DMS53 treated with DMSO at 0.1 percent for 48 hours (cell line): Measurements from ENCODE around the gene MED26.
"Not testable (repeated sequence)": the region's sequence is repeated elsewhere in the genome, so short reads cannot be mapped to it uniquely, and the experiment has no call there.

ENCODE experiments used
- DNase-seq: peaks from one replicate; lab custom pipeline; 2025; ENCODE audit not compliant: unreplicated experiment; lab: John Stamatoyannopoulos, UW

MED26 gene

GRCh38 chr19:16628183-16628983 lies at the start of gene MED26:
Gene MED26, minus strand, starts transcription at chr19:16628204. Its CDS starts 261 bp downstream, at chr19:16627943.
- peak; percentile 60 for DNase-seq

GRCh38 chr19:16677055-16677454 lies 49.1 kb upstream of the MED26 start:
- no peak for DNase-seq

- no peak for DNase-seq
Observed at GRCh38 chr19:16676101-16676798, 48.2 kb upstream of the MED26 start.

- DNase-seq, result not testable (repeated sequence)
Observed at GRCh38 chr19:16673839-16674238, 45.8 kb upstream of the MED26 start.

- DNase-seq, result no peak
Observed at GRCh38 chr19:16673231-16673630, 45.2 kb upstream of the MED26 start.

- no peak for DNase-seq
Observed at GRCh38 chr19:16671652-16672274, 43.8 kb upstream of the MED26 start.

- no peak for DNase-seq
Observed at GRCh38 chr19:16670291-16670690, 42.3 kb upstream of the MED26 start.

- DNase-seq, result not testable (repeated sequence)
Observed at GRCh38 chr19:16668702-16669101, 40.7 kb upstream of the MED26 start.

GRCh38 chr19:16668176-16668575 lies 40.2 kb upstream of the MED26 start:
- DNase-seq, result no peak

- no peak for DNase-seq
Observed at GRCh38 chr19:16661480-16662034, 33.6 kb upstream of the MED26 start.

GRCh38 chr19:16660763-16661479 lies 32.9 kb upstream of the MED26 start, which contains the start of gene TMEM38A:
Gene TMEM38A, plus strand, starts transcription at chr19:16661139. Its CDS starts 79 bp downstream, at chr19:16661218.
- peak; percentile 20 for DNase-seq

- DNase-seq, result peak; percentile 86
Observed at GRCh38 chr19:16659832-16660708, 32.1 kb upstream of the MED26 start, which contains the start of gene SMIM7. Gene SMIM7, minus strand, starts transcription at chr19:16660144. Its CDS starts 34 bp downstream, at chr19:16660110.

GRCh38 chr19:16659464-16659831 lies 31.4 kb upstream of the MED26 start:
- DNase-seq, result no peak

GRCh38 chr19:16657384-16657783 lies 29.4 kb upstream of the MED26 start:
- DNase-seq, result no peak

- DNase-seq, result no peak
Observed at GRCh38 chr19:16655727-16656126, 27.7 kb upstream of the MED26 start.

GRCh38 chr19:16654627-16655026 lies 26.6 kb upstream of the MED26 start:
- DNase-seq, result no peak

GRCh38 chr19:16654140-16654539 lies 26.1 kb upstream of the MED26 start:
- no peak for DNase-seq

GRCh38 chr19:16652854-16653253 lies 24.9 kb upstream of the MED26 start:
- no peak for DNase-seq

- not testable (repeated sequence) for DNase-seq
Observed at GRCh38 chr19:16651421-16652188, 23.6 kb upstream of the MED26 start.
